Karpas-422 (cell line): ENCODE data around the gene STK35. TPM values are rescaled to one million over a fixed set of nuclear protein-coding genes. Genes with fewer than 3 reads are reported as not detected.
"Not testable (repeated sequence)": the region's sequence is repeated elsewhere in the genome, so short reads cannot be mapped to it uniquely, and the experiment has no call there.

ENCODE experiments used
- DNase-seq: peaks from one replicate; pipeline ENCODE4 v3.0.0-alpha.2; 2015
- H2AFZ ChIP-seq: fragments of 200-600 bp; sonication (generic); 2 replicates; pipeline ENCODE4 v1.6.1; 2014; ENCODE audit warnings: antibody characterized with exemption, low read length, mixed read lengths
- H3K27ac ChIP-seq: fragments of 200-600 bp; sonication (generic); 2 replicates; pipeline ENCODE4 v1.5.1; 2014; ENCODE audit warnings: mild to moderate bottlenecking, low read length, moderate library complexity
- H3K27me3 ChIP-seq: fragments of 200-600 bp; sonication (generic); 2 replicates; pipeline ENCODE4 v1.6.1; 2014; ENCODE audit warnings: low read length, mixed read lengths
- H3K36me3 ChIP-seq: fragments of 200-600 bp; sonication (generic); 2 replicates; pipeline ENCODE4 v1.6.1; 2014; ENCODE audit warnings: low read length, mixed read lengths; ENCODE audit not compliant: insufficient read depth
- H3K4me1 ChIP-seq: fragments of 200-600 bp; sonication (generic); 2 replicates; pipeline ENCODE4 v1.6.1; 2014; ENCODE audit warnings: mild to moderate bottlenecking, low read length, mixed read lengths
- H3K4me2 ChIP-seq: fragments of 200-600 bp; sonication (generic); 2 replicates; pipeline ENCODE4 v1.6.1; 2014; ENCODE audit warnings: low read length, low read depth, mild to moderate bottlenecking; ENCODE audit not compliant: poor library complexity, severe bottlenecking
- H3K4me3 ChIP-seq: fragments of 200-600 bp; sonication (generic); 2 replicates; pipeline ENCODE4 v1.5.1; 2014; ENCODE audit warnings: mild to moderate bottlenecking, antibody characterized with exemption, low read length, mixed read lengths
- H3K79me2 ChIP-seq: fragments of 200-600 bp; sonication (generic); 2 replicates; pipeline ENCODE4 v1.6.1; 2014; ENCODE audit warnings: mild to moderate bottlenecking, low read length, mixed read lengths
- H3K9ac ChIP-seq: fragments of 200-600 bp; sonication (generic); 2 replicates; pipeline ENCODE4 v1.6.0; 2014; ENCODE audit warnings: low read length
- H3K9me2 ChIP-seq: fragments of 200-600 bp; sonication (generic), shearing (Covaris generic); replicated peaks from 2 replicates; pipeline ENCODE4 v1.6.0; 2014; ENCODE audit warnings: mild to moderate bottlenecking, low read length, moderate library complexity; ENCODE audit not compliant: insufficient read depth
- H3K9me3 ChIP-seq: fragments of 300-700, 200-600 bp; sonication (generic); 2 replicates; pipeline ENCODE4 v1.6.1; 2014; ENCODE audit warnings: low read length, mixed read lengths
- H4K20me1 ChIP-seq: fragments of 200-600 bp; sonication (generic); 2 replicates; pipeline ENCODE4 v1.6.1; 2014; ENCODE audit warnings: mild to moderate bottlenecking, antibody characterized with exemption, low read length, low read depth; ENCODE audit not compliant: insufficient read depth
- small RNA-seq: library from RNA; depleted of rRNA; stranded (forward); fragments of <200 nt; gene quantifications from one replicate; pipeline ENCODE3, GENCODE V24; 2014
- total RNA-seq: library from RNA; depleted of rRNA; stranded (reverse); fragments of >200 nt; shearing (Covaris generic); gene quantifications from 2 replicates; pipeline ENCODE4 v1.2.3, GENCODE V29; 2014; ENCODE audit warnings: low replicate concordance; rRNA removed

Gene STK35
- total RNA-seq, 1 experiment from 2014 or later: 8.7 TPM

DNA sequence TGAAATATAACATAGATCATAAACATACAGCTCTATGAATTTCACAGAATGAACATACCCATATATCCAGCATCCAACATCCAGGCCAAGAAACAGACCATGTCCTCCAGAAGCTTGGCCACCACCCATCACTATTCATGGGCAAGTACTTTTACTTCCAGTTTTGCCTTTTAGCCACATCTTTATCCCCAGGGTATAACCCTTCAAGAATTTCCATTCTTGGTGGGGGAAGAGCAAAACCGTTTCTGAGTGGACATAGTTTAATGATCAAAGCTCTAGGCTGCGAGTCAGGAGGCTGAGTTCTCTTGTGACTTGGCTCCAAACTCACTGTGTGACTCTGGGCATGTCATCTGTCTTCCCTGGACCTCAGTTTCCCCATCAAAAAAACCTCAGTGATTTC lies 78.3 kb downstream of the STK35 start:
- no peak for DNase-seq
- H3K27ac ChIP-seq: no peak overlapping the region
- H4K20me1 ChIP-seq: no peaks in the 10 kb centered on the region
- H3K4me1 ChIP-seq: no peaks in the 10 kb centered on the region
- no peak overlapping the region for H3K4me2 ChIP-seq
- no peak overlapping the region for H3K9ac ChIP-seq
- no peaks in the 10 kb centered on the region for H3K27me3 ChIP-seq
- H2AFZ ChIP-seq: no peak overlapping the region
- no peaks in the 10 kb centered on the region for H3K36me3 ChIP-seq
- no peaks in the 10 kb centered on the region for H3K9me3 ChIP-seq
- no peak overlapping the region for H3K4me3 ChIP-seq
- H3K79me2 ChIP-seq: no peaks in the 10 kb centered on the region
- no peaks in the 10 kb centered on the region for H3K9me2 ChIP-seq

DNA sequence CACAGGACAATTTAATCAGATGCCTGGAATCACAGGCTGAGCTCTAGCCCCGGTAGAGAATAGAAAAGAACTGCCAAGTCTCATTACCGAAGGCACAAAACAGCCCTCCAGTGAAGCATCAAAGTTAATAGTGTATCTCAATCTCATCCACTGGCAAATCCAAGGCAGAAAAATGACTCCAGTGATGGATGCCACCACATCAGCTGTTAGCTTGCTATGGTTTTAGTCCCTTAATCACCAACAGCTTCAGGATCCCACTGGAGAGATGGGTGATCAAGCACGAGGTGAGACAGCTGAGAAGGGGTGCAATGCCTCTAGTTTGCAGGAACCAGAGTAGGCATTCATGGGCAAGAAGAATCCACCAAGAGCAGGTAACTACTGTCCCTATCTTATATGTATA lies 81.8 kb downstream of the STK35 start:
- H3K27ac ChIP-seq: no peak overlapping the region
- H3K4me2 ChIP-seq: no peak overlapping the region
- H3K36me3 ChIP-seq: no peaks in the 10 kb centered on the region
- no peak for DNase-seq
- H4K20me1 ChIP-seq: no peaks in the 10 kb centered on the region
- no peaks in the 10 kb centered on the region for H3K4me1 ChIP-seq
- H3K9me2 ChIP-seq: no peaks in the 10 kb centered on the region
- peaks cover 11% of the 10 kb centered on the region; the same call in 1 of the 2 replicates for H3K9me3 ChIP-seq
- H3K4me3 ChIP-seq: no peak overlapping the region
- H2AFZ ChIP-seq: no peak overlapping the region
- H3K9ac ChIP-seq: no peak overlapping the region
- H3K79me2 ChIP-seq: no peaks in the 10 kb centered on the region
- peaks cover 4% of the 10 kb centered on the region; the same call in 1 of the 2 replicates for H3K27me3 ChIP-seq

DNA sequence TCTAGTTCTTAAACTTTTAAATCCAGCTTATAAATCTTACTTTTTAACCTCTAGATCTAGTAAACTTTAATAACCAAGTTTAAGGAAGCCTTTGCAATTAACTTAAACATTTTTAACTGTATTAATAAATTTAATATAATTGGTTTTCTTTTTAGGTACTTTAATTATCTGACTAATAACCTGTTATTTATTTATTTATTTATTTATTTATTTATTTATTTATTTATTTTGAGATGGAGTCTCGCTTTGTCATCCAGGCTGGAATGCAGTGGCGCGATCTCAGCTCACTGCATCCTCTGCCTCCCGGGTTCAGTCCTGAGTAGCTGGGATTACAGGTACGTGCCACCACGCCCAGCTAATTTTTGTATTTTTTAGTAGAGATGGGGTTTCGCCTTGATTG lies 83.3 kb downstream of the STK35 start:
- H3K4me1 ChIP-seq, H3K79me2 ChIP-seq, DNase-seq, H2AFZ ChIP-seq, H4K20me1 ChIP-seq, H3K4me3 ChIP-seq, H3K27ac ChIP-seq, H3K36me3 ChIP-seq, H3K27me3 ChIP-seq, H3K9me2 ChIP-seq, H3K9ac ChIP-seq, H3K4me2 ChIP-seq: not testable (repeated sequence)
- peaks cover 11% of the 10 kb centered on the region; the same call in 1 of the 2 replicates for H3K9me3 ChIP-seq

DNA sequence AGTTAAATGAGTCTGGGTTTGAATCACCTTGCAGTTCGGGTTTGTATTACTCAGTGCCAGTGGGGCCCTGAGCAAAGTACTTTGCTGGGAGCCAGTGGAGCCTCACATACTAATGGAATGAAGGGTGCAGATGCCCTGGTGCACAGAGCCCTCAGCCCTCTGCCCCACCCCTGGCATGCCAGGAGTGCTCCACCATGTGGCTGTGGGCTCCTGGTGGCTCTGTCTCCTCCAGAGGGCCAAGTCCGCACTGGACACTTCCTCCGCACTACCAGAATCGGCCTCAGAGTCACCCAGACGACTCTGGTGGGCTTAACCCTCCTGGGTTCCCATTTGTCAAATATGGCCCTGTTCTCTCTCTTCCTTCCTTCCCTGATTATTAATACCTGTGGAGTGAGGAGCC lies 94.0 kb downstream of the STK35 start:
- H3K27me3 ChIP-seq: no peaks in the 10 kb centered on the region
- H2AFZ ChIP-seq: no peak overlapping the region

DNA sequence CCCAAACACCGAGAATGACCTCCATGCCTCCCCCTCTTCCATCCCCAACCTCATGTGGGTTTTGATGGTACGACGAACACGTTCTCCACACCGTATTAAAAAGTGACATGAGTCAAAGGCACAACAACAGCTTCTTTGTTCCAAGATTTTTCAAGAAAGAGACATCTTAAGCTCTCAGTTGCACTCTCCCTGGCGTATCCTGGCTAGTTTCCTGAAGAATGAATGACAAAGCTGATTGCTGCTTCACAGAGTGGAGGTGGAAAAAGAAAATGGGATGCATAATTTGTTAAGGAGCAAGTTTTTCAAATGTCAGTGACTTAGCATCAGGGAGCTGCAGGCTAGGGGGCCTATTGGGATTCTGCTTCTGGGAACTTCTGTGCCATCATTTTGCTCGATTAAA lies 95.5 kb downstream of the STK35 start:
- Histone ChIP-seq H3K9me2 (no peaks in the 10 kb centered on the region), H4K20me1 (no peaks in the 10 kb centered on the region), H3K4me2 (no peak overlapping the region), H2AFZ (no peak overlapping the region), H3K4me3 (no peak overlapping the region), H3K27ac (no peak overlapping the region), H3K9me3 (no peaks in the 10 kb centered on the region), H3K79me2 (no peaks in the 10 kb centered on the region), H3K36me3 (no peaks in the 10 kb centered on the region), H3K27me3 (no peaks in the 10 kb centered on the region), H3K9ac (no peak overlapping the region), H3K4me1 (no peaks in the 10 kb centered on the region)
- DNase-seq: no peak

More for the DNA sequence above, 94.0 kb downstream of the STK35 start:
- H3K79me2 ChIP-seq: no peaks in the 10 kb centered on the region
- H4K20me1 ChIP-seq: no peaks in the 10 kb centered on the region
- H3K9me3 ChIP-seq: no peaks in the 10 kb centered on the region
- H3K36me3 ChIP-seq: no peaks in the 10 kb centered on the region
- H3K9me2 ChIP-seq: no peaks in the 10 kb centered on the region
- DNase-seq: no peak
- H3K27ac ChIP-seq: no peak overlapping the region
- H3K4me3 ChIP-seq: no peak overlapping the region
- no peak overlapping the region for H3K9ac ChIP-seq
- no peaks in the 10 kb centered on the region for H3K4me1 ChIP-seq
- no peak overlapping the region for H3K4me2 ChIP-seq

Small RNA genes within 50 kb of the gene (small RNA-seq; reads per million reads assigned to genes)
- not detected for gene RPL7P2

Other genes starting within 250 kb of the STK35 start
- gene SIRPA, start 206.4 kb upstream of the STK35 start, total RNA-seq: 0.30 and 0.36 TPM in 2 replicates
- gene PDYN, start 107.8 kb upstream of the STK35 start, total RNA-seq: not detected in 2 replicates
- gene TGM3, start 194.2 kb downstream of the STK35 start, total RNA-seq: not detected in 2 replicates